Activated CD8-positive, alpha-beta memory T cell treated with anti-CD3 and anti-CD28 coated beads for 36 hours (primary cell): ENCODE results near the gene AGBL1. TPM values are rescaled to one million over a fixed set of nuclear protein-coding genes. Genes with fewer than 3 reads are reported as not detected.
"Not testable (repeated sequence)": the region's sequence is repeated elsewhere in the genome, so short reads cannot be mapped to it uniquely, and the experiment has no call there.

ENCODE experiments used
- CTCF ChIA-PET: fragments of 350-600 bp; sonication (Branson Sonifier 250); formaldehyde crosslinking; loops from one replicate; lab custom pipeline; 2021; ENCODE audit warnings: antibody characterized with exemption; lab: Charles Lee
- POLR2A ChIA-PET: fragments of 350-600 bp; sonication (Branson Sonifier 250); formaldehyde crosslinking; loops from one replicate; lab custom pipeline; 2021; ENCODE audit warnings: antibody characterized with exemption; lab: Charles Lee
- total RNA-seq, 2 experiments: library from RNA; stranded (reverse); gene quantifications; one replicate each; pipeline ENCODE4 v1.2.3, GENCODE V29; 2021

AGBL1 gene
- total RNA-seq, 2 experiments from 2014 or later, result not detected

- CTCF ChIA-PET, result no interaction called here
- POLR2A ChIA-PET, result no interaction called here
Observed at GRCh38 chr15:86439614-86440013, 359.9 kb downstream of the AGBL1 start.

DNA sequence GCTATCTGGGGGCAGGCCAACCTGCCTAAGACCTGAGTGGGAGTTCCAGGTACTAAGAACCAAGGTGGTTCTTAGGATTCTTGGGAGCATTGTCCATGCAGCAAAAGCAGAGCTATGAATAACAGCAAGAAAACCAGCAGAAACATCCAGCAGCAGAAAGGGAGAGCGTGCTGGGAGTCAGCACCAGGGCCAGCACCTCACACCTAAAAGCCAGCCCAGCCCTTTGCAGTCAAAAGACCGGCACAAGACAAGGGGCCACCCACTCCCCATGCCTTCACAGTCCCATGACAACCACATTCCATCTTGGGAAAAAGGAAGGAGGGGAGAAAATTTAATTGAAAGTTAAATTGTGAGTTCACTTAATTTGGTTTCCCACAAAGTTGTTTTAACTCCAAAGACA, 364.9 kb downstream of the AGBL1 start:
- ChIA-PET CTCF (no interaction called here), POLR2A (no interaction called here)

DNA sequence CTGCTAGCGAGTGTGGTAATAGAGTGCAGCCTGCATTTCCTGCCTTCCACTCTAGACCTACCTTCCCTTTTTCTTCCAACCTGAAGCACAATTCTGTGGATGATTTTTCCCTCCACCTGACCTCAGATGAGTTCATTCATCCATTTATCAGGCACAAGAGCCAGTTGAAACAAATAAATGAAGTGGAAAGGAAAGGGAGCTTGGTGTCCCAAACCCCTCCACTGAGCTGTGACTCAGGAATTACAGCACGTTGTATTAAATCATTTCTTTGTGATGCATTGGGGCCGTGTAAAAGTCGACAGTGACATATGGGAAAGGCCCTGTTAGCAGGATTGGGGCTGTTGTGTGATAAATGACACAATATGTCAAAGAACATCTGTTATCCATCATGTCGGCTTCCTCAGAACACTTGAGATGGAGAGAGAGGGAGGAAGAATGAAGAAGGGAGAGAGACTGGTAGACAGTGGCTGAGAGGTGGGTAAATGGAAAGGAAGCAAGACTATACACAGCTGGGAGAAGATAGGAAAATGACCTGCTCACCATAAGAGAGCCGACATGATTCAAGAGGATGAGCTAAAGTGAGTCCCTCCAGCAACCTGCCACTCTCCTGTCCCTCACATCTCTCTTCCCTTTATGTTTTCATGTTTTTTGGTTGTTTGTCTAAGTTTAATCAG, 366.0 kb downstream of the AGBL1 start:
- ChIA-PET POLR2A (no interaction called here), CTCF (no interaction called here)

GRCh38 chr15:86446253-86446640, 366.6 kb downstream of the AGBL1 start:
- CTCF ChIA-PET, result no interaction called here
- POLR2A ChIA-PET, result no interaction called here

- POLR2A ChIA-PET, CTCF ChIA-PET: not testable (repeated sequence)
Observed at GRCh38 chr15:86465470-86466039, 385.9 kb downstream of the AGBL1 start.

DNA sequence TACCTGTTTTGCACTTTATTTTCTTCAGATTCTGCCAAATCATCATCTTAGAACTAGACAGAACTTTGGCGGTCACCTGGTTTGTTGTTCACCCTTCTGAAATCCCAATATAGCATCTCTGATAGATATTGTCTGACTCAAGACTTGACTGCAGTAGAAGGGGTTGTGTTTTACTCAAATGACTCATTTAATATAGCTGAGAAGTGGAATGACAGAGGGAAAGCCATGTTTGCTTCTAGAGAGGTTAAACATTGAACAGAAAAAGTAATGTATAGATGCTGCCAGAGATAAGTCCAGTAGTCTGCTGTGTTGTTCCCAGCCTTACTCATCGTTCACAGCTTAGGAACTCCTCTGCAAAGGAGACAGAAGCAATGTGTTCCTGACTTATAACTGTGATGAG, 402.0 kb downstream of the AGBL1 start:
- CTCF ChIA-PET, result no interaction called here
- POLR2A ChIA-PET, result no interaction called here

DNA sequence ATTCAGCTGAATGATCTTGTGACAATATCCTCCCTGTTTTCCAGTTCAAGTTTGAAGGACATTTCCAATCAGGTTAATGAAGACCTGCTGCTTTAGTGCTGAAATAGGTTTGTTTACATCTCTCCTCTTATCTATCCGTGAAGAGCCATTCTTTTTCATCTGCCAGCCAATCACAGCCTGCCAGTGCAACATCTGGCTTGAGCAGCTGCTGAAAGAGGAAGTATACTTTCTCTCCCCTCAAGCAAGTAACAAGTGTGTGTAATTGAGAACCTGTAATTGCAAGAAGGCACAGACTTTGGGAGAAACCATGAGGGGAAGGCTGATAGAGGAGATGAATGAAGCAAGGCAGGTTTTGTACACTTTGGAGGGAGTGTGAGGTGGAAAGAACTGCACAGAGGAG, 404.3 kb downstream of the AGBL1 start:
- POLR2A ChIA-PET, result no interaction called here
- CTCF ChIA-PET, result no interaction called here

DNA sequence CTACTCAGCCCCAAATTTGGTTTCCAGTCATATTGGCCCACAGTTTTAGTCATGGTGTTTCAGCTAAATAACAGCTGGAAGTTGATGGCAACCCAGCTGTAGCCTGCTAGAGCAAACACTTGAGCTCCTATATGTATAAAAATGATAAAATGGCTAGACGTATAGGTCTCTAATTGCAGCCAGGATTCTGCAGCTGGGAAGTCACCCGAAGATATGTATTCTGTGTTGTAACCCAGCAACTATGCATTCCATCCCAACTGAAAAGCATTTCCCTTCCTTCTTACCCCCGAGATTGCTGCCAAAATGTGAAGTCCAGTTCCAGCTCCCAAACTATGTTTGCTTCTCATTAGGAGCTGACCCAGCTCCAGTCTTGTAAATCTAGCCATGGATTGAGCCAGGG, 408.4 kb downstream of the AGBL1 start:
- ChIA-PET POLR2A (no interaction called here), CTCF (no interaction called here)

GRCh38 chr15:86489981-86490380, 410.3 kb downstream of the AGBL1 start:
- POLR2A ChIA-PET, result no interaction called here
- CTCF ChIA-PET, result no interaction called here

GRCh38 chr15:86491118-86491517, 411.4 kb downstream of the AGBL1 start:
- CTCF ChIA-PET, result no interaction called here

DNA sequence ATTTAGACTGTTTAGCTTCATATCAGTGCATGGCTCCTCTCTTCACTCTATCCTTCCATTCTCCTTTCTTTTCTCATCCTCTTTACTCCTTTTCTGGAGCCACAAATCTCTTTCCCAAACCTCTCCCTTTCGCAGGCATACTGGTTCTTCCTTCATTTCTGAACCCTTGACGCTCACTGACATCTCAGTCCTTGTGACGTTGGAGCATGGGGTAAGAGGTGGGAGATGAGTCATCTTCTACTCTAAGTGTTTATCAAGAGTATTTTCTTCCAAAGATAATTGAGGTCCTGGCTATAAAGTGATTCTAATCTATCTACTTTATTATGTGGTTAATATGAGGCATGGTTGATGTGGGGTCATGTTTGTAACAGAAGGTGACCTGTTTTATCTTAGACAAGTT, 414.2 kb downstream of the AGBL1 start:
- CTCF ChIA-PET, result no interaction called here
- POLR2A ChIA-PET, result no interaction called here

More at GRCh38 chr15:86491118-86491517, 411.4 kb downstream of the AGBL1 start:
- POLR2A ChIA-PET, result no interaction called here

- ChIA-PET CTCF (no interaction called here), POLR2A (no interaction called here)
Observed at GRCh38 chr15:86494475-86494874, 414.8 kb downstream of the AGBL1 start.

DNA sequence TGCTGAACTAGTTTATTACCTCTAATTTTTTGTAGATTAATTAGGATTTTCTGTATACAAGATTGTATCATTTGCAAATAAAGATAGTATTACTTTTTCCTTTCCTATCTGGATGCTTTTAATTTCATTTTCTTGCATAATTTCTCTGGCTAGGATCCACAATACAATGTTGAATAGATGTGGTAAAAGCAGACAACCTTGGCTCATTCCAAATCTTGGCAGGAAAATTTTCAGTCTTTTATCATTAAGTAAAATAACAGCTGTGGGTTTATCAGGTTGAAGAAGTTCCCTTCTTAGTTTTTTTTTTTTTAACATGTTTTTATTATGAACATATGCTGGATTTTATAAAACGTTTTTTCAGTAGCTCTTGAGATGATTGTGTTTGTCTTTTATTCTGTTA, 422.6 kb downstream of the AGBL1 start:
- CTCF ChIA-PET, result no interaction called here

GRCh38 chr15:86505951-86506350, 426.3 kb downstream of the AGBL1 start:
- POLR2A ChIA-PET, result no interaction called here
- CTCF ChIA-PET, result no interaction called here

More for the DNA sequence above, 422.6 kb downstream of the AGBL1 start:
- POLR2A ChIA-PET, result no interaction called here

- CTCF ChIA-PET, result no interaction called here
- POLR2A ChIA-PET, result no interaction called here
Observed at GRCh38 chr15:86506401-86506800, 426.7 kb downstream of the AGBL1 start.

- ChIA-PET POLR2A (no interaction called here), CTCF (no interaction called here)
Observed at GRCh38 chr15:86515625-86516024, 436.0 kb downstream of the AGBL1 start.

DNA sequence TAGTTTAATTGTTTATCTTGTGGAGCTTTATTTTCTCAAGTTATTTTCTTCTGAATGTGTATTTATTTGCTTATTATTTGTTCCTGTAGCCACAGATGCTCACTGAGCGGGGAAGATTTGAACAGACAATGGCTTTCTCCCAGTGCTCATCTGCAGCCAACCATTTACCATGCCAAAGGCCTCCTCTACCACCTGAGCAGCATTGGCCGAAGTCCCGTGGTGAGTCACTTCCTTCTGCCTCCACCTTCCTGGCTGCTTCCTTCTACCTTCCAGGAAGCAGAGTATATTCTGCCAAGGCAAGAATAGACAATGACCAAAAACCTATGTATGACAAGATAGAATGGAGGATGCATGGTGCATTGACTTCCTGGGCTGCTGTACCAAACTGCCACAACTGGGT, 443.1 kb downstream of the AGBL1 start:
- CTCF ChIA-PET, result no interaction called here
- POLR2A ChIA-PET, result no interaction called here

DNA sequence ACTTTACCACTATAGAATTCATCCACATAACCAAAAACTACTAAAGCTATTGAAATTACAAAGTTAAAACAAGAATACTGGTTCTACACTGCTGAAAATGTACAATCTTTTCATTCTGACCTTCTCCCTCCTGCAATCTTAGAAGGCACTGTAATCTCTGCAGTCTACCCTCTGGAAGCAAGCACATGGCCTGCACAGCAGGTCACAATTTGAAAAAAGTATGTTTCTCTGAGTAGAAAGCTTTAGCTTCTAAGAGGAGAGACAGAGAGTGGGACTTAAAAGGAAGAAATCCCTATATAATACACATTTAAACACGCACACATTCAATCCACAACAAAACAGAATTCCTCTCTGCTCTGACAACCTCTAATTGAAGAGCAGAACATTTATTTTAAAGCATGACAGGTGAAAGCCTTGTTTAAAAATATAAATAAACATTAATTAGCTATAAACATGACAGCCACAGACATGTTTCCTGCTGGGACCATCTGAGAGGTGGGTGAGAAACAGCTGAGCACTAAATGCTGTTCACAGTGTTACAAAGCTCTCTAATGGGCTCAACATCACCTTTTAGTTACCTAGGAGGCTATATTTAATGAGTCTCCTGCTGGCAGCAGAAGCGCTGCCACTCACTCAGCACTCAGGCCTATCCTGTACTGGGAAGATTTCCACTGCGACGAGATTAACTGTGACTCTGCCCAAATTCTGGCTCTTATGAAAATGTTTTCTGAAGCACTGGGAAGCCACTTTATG, 447.4 kb downstream of the AGBL1 start:
- ChIA-PET POLR2A (no interaction called here), CTCF (no interaction called here)

DNA sequence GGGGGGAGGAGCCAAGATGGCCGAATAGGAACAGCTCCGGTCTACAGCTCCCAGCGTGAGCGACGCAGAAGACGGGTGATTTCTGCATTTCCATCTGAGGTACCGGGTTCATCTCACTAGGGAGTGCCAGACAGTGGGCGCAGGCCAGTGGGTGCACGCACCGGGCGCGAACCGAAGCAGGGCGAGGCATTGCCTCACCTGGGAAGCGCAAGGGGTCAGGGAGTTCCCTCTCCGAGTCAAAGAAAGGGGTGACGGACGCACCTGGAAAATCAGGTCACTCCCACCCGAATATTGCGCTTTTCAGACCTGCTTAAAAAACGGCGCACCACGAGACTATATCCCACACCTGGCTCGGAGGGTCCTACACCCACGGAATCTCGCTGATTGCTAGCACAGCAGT, 448.4 kb downstream of the AGBL1 start:
- POLR2A ChIA-PET, CTCF ChIA-PET: not testable (repeated sequence)

- POLR2A ChIA-PET, result no interaction called here
- CTCF ChIA-PET, result no interaction called here
Observed at GRCh38 chr15:86538141-86538540, 458.5 kb downstream of the AGBL1 start.
